ENCODE measurements around the gene POM121L2.

DNA sequence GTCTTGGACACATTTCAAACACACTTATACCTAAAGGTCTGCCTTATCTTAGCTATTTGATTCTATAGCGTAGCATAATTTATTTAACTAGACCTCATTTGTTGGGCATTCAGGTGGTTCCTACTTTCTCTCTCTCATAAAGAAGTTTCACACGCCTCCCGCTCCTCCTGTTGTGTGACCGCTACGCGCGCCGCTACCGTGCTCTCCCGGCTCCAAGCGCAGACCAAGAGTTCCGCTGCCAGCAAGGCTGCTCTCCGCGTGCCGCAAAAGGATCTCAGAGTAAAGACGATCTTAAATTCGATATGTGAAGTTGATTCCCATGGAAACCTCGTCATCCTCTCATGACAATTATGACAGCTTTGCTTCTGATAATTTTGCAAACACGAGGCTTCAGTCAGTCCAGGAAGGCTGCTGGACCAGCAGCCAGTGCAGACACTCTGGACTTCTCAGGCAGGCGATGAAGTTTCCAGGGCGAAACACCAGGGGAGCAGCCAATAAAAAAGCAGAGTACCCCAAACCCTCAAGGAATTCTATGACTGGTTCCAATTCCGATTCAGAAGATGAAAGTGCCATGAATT, 44.1 kb downstream of the POM121L2 start:
- TF ChIP-seq FOXJ3 (CRISPR knock-in tag; IDR thresholded peaks at IDR 0.05) (no peak), ZNF224 (CRISPR knock-in tag; IDR thresholded peaks at IDR 0.05) (no peak), PHTF2 (CRISPR knock-in tag; IDR thresholded peaks at IDR 0.05) (no peak), HDAC3 (IDR thresholded peaks at IDR 0.05; ENCODE audit: borderline replicate concordance, partially characterized antibody) (no peak), ETV6 (IDR thresholded peaks at IDR 0.05; ENCODE audit: borderline replicate concordance in 1 of 2, low read depth in 2 of 2, low read length in 1 of 2) (no peak), ETV6 (CRISPR knock-in tag; IDR thresholded peaks at IDR 0.05; ENCODE audit: borderline replicate concordance) (no peak), CBFA2T2 (conservative IDR thresholded peaks at IDR 0.05) (no peak), ZKSCAN8 (CRISPR knock-in tag; IDR thresholded peaks at IDR 0.05) (no peak)
- TF ChIP-seq, protein P1, sequence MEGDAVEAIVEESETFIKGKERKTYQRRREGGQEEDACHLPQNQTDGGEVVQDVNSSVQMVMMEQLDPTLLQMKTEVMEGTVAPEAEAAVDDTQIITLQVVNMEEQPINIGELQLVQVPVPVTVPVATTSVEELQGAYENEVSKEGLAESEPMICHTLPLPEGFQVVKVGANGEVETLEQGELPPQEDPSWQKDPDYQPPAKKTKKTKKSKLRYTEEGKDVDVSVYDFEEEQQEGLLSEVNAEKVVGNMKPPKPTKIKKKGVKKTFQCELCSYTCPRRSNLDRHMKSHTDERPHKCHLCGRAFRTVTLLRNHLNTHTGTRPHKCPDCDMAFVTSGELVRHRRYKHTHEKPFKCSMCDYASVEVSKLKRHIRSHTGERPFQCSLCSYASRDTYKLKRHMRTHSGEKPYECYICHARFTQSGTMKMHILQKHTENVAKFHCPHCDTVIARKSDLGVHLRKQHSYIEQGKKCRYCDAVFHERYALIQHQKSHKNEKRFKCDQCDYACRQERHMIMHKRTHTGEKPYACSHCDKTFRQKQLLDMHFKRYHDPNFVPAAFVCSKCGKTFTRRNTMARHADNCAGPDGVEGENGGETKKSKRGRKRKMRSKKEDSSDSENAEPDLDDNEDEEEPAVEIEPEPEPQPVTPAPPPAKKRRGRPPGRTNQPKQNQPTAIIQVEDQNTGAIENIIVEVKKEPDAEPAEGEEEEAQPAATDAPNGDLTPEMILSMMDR (IDR thresholded peaks at IDR 0.05 in 2 of 3, conservative IDR thresholded peaks at IDR 0.05 in 1 of 3; ENCODE audit: insufficient read depth in 2 of 3, low read depth in 1 of 3, low read length in 3 of 3): no peak
- TF ChIP-seq, protein P2, sequence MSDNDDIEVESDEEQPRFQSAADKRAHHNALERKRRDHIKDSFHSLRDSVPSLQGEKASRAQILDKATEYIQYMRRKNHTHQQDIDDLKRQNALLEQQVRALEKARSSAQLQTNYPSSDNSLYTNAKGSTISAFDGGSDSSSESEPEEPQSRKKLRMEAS (CRISPR knock-in tag; IDR thresholded peaks at IDR 0.05): no peak
- TF ChIP-seq, protein P3, sequence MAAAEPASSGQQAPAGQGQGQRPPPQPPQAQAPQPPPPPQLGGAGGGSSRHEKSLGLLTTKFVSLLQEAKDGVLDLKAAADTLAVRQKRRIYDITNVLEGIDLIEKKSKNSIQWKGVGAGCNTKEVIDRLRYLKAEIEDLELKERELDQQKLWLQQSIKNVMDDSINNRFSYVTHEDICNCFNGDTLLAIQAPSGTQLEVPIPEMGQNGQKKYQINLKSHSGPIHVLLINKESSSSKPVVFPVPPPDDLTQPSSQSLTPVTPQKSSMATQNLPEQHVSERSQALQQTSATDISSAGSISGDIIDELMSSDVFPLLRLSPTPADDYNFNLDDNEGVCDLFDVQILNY (CRISPR knock-in tag; IDR thresholded peaks at IDR 0.05): no peak
- TF ChIP-seq, protein P4, sequence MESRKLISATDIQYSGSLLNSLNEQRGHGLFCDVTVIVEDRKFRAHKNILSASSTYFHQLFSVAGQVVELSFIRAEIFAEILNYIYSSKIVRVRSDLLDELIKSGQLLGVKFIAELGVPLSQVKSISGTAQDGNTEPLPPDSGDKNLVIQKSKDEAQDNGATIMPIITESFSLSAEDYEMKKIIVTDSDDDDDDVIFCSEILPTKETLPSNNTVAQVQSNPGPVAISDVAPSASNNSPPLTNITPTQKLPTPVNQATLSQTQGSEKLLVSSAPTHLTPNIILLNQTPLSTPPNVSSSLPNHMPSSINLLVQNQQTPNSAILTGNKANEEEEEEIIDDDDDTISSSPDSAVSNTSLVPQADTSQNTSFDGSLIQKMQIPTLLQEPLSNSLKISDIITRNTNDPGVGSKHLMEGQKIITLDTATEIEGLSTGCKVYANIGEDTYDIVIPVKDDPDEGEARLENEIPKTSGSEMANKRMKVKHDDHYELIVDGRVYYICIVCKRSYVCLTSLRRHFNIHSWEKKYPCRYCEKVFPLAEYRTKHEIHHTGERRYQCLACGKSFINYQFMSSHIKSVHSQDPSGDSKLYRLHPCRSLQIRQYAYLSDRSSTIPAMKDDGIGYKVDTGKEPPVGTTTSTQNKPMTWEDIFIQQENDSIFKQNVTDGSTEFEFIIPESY (CRISPR knock-in tag; IDR thresholded peaks at IDR 0.05): no peak; the same call in 1 of the 2 replicates
- TF ChIP-seq, protein P5, sequence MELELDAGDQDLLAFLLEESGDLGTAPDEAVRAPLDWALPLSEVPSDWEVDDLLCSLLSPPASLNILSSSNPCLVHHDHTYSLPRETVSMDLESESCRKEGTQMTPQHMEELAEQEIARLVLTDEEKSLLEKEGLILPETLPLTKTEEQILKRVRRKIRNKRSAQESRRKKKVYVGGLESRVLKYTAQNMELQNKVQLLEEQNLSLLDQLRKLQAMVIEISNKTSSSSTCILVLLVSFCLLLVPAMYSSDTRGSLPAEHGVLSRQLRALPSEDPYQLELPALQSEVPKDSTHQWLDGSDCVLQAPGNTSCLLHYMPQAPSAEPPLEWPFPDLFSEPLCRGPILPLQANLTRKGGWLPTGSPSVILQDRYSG (tag; conservative IDR thresholded peaks at IDR 0.05; ENCODE audit: low read depth): no peak
- TF ChIP-seq, protein P6, sequence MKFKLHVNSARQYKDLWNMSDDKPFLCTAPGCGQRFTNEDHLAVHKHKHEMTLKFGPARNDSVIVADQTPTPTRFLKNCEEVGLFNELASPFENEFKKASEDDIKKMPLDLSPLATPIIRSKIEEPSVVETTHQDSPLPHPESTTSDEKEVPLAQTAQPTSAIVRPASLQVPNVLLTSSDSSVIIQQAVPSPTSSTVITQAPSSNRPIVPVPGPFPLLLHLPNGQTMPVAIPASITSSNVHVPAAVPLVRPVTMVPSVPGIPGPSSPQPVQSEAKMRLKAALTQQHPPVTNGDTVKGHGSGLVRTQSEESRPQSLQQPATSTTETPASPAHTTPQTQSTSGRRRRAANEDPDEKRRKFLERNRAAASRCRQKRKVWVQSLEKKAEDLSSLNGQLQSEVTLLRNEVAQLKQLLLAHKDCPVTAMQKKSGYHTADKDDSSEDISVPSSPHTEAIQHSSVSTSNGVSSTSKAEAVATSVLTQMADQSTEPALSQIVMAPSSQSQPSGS (CRISPR knock-in tag; IDR thresholded peaks at IDR 0.05): no peak
- TF ChIP-seq, protein P7, sequence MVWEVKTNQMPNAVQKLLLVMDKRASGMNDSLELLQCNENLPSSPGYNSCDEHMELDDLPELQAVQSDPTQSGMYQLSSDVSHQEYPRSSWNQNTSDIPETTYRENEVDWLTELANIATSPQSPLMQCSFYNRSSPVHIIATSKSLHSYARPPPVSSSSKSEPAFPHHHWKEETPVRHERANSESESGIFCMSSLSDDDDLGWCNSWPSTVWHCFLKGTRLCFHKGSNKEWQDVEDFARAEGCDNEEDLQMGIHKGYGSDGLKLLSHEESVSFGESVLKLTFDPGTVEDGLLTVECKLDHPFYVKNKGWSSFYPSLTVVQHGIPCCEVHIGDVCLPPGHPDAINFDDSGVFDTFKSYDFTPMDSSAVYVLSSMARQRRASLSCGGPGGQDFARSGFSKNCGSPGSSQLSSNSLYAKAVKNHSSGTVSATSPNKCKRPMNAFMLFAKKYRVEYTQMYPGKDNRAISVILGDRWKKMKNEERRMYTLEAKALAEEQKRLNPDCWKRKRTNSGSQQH (CRISPR knock-in tag; IDR thresholded peaks at IDR 0.05): no peak
